Pons (tissue), 1 donor: ENCODE measurements around the gene FAAP100.

Experiments
- DNase-seq: peaks from one replicate; pipeline ENCODE4 v3.0.0-alpha.2; 2016; ENCODE audit warnings: low spot score

FAAP100 gene

GRCh38 chr17:81556175-81556691, 4.1 kb upstream of the FAAP100 start:
- DNase-seq = no peak

- no peak for DNase-seq
Observed at GRCh38 chr17:81553616-81554181, 1.5 kb upstream of the FAAP100 start.

GRCh38 chr17:81553018-81553615, 964 bp upstream of the FAAP100 start:
- peak; percentile 48 for DNase-seq

- DNase-seq = no peak
Observed at GRCh38 chr17:81551458-81552243, 502 bp downstream of the FAAP100 start.

- DNase-seq = no peak
Observed at GRCh38 chr17:81550830-81551457, 1.2 kb downstream of the FAAP100 start.

- no peak for DNase-seq
Observed at GRCh38 chr17:81550285-81550684, 1.9 kb downstream of the FAAP100 start.

- DNase-seq = no peak
Observed at GRCh38 chr17:81549826-81550225, 2.3 kb downstream of the FAAP100 start.

- DNase-seq = no peak
Observed at GRCh38 chr17:81549031-81549557, 3.1 kb downstream of the FAAP100 start.

GRCh38 chr17:81547614-81547982, 4.6 kb downstream of the FAAP100 start:
- DNase-seq = no peak

- DNase-seq = no peak
Observed at GRCh38 chr17:81546906-81547613, 5.1 kb downstream of the FAAP100 start.

GRCh38 chr17:81545160-81545949, 6.8 kb downstream of the FAAP100 start:
- no peak for DNase-seq

- no peak for DNase-seq
Observed at GRCh38 chr17:81544281-81544974, 7.7 kb downstream of the FAAP100 start.

GRCh38 chr17:81543756-81544155, 8.4 kb downstream of the FAAP100 start:
- DNase-seq = no peak

GRCh38 chr17:81543339-81543675, 8.8 kb downstream of the FAAP100 start:
- DNase-seq = no peak

GRCh38 chr17:81542431-81543338, 9.5 kb downstream of the FAAP100 start:
- DNase-seq = no peak

- no peak for DNase-seq
Observed at GRCh38 chr17:81541123-81541522, 11.0 kb downstream of the FAAP100 start.

GRCh38 chr17:81540676-81541027, 11.5 kb downstream of the FAAP100 start:
- no peak for DNase-seq

GRCh38 chr17:81539961-81540675, 12.0 kb downstream of the FAAP100 start:
- no peak for DNase-seq

GRCh38 chr17:81539571-81539900, 12.6 kb downstream of the FAAP100 start:
- DNase-seq = no peak
